Measurements from ENCODE around the gene CFAP61. TPM values are rescaled to one million over a fixed set of nuclear protein-coding genes. Genes with fewer than 3 reads are reported as not detected.

CFAP61 gene
- total RNA-seq, 4 donors from 2014 or later = 0.18 to 0.80 (median 0.57) TPM

- no peaks in the 10 kb centered on the region for H3K4me1 ChIP-seq
- no peak overlapping the region for H3K4me3 ChIP-seq
- 93% methylated on average over 3 of the region's 3 CpGs for WGBS
- no peak overlapping the region for H3K27ac ChIP-seq
- DNase-seq (ENCODE audit: low spot score in 2 of 2) = no peak
- TF ChIP-seq POLR2A (IDR thresholded peaks at IDR 0.05) (no peak), CTCF (IDR thresholded peaks at IDR 0.05) (no peak), EP300 (IDR thresholded peaks at IDR 0.05) (no peak), POLR2AphosphoS5 (IDR thresholded peaks at IDR 0.05) (no peak)
- no peaks in the 10 kb centered on the region for H3K36me3 ChIP-seq
- peaks cover 2% of the 10 kb centered on the region for H3K27me3 ChIP-seq
- H3K9me3 ChIP-seq = no peaks in the 10 kb centered on the region
Observed at GRCh38 chr20:20274821-20275220, 222.5 kb downstream of the CFAP61 start.

GRCh38 chr20:20275636-20276035 lies 223.3 kb downstream of the CFAP61 start:
- DNase-seq (ENCODE audit: low spot score in 2 of 2) = no peak
- TF ChIP-seq POLR2A (IDR thresholded peaks at IDR 0.05) = no peak
- TF ChIP-seq POLR2AphosphoS5 (IDR thresholded peaks at IDR 0.05) = no peak
- no peak for TF ChIP-seq EP300 (IDR thresholded peaks at IDR 0.05)
- no peak for TF ChIP-seq CTCF (IDR thresholded peaks at IDR 0.05)
- no peak overlapping the region for H3K27ac ChIP-seq
- peaks cover 2% of the 10 kb centered on the region for H3K27me3 ChIP-seq
- no peaks in the 10 kb centered on the region for H3K9me3 ChIP-seq
- 58% methylated on average over 5 of the region's 5 CpGs for WGBS
- H3K36me3 ChIP-seq = no peaks in the 10 kb centered on the region
- H3K4me1 ChIP-seq = no peaks in the 10 kb centered on the region
- H3K4me3 ChIP-seq = no peak overlapping the region

- no peak for DNase-seq (ENCODE audit: low spot score in 2 of 2)
- 40% methylated on average over 24 of the region's 26 CpGs for WGBS
- TF ChIP-seq CTCF (IDR thresholded peaks at IDR 0.05) (no peak), POLR2AphosphoS5 (IDR thresholded peaks at IDR 0.05) (no peak), POLR2A (IDR thresholded peaks at IDR 0.05) (no peak), EP300 (IDR thresholded peaks at IDR 0.05) (no peak)
Observed at GRCh38 chr20:20276811-20277530, 224.6 kb downstream of the CFAP61 start.

GRCh38 chr20:20277894-20278335 lies 225.6 kb downstream of the CFAP61 start:
- H3K9me3 ChIP-seq = no peaks in the 10 kb centered on the region
- 41% methylated on average over 3 of the region's 3 CpGs for WGBS
- H3K4me1 ChIP-seq = no peaks in the 10 kb centered on the region
- no peaks in the 10 kb centered on the region for H3K36me3 ChIP-seq
- DNase-seq (ENCODE audit: low spot score in 2 of 2) = no peak
- H3K27ac ChIP-seq = no peak overlapping the region
- peaks cover 2% of the 10 kb centered on the region for H3K27me3 ChIP-seq
- TF ChIP-seq EP300 (IDR thresholded peaks at IDR 0.05) = no peak
- TF ChIP-seq POLR2A (IDR thresholded peaks at IDR 0.05) = no peak
- TF ChIP-seq CTCF (IDR thresholded peaks at IDR 0.05) = no peak
- no peak for TF ChIP-seq POLR2AphosphoS5 (IDR thresholded peaks at IDR 0.05)
- H3K4me3 ChIP-seq = no peak overlapping the region

More at GRCh38 chr20:20276811-20277530, 224.6 kb downstream of the CFAP61 start:
- Histone ChIP-seq H3K27me3 (peaks cover 2% of the 10 kb centered on the region), H3K36me3 (no peaks in the 10 kb centered on the region), H3K9me3 (no peaks in the 10 kb centered on the region), H3K27ac (no peak overlapping the region), H3K4me1 (no peaks in the 10 kb centered on the region), H3K4me3 (no peak overlapping the region)

- 86% methylated on average over 2 of the region's 2 CpGs for WGBS
- Histone ChIP-seq H3K4me1 (no peaks in the 10 kb centered on the region), H3K4me3 (no peak overlapping the region), H3K27me3 (no peaks in the 10 kb centered on the region), H3K9me3 (no peaks in the 10 kb centered on the region), H3K27ac (no peak overlapping the region), H3K36me3 (no peaks in the 10 kb centered on the region)
- TF ChIP-seq POLR2AphosphoS5 (IDR thresholded peaks at IDR 0.05) (no peak), POLR2A (IDR thresholded peaks at IDR 0.05) (no peak), EP300 (IDR thresholded peaks at IDR 0.05) (no peak), CTCF (IDR thresholded peaks at IDR 0.05) (no peak)
- no peak for DNase-seq (ENCODE audit: low spot score in 2 of 2)
Observed at GRCh38 chr20:20286061-20286460, 233.7 kb downstream of the CFAP61 start.

All from suprapubic skin (tissue), 4 donors.